DND-41 (cell line): Measurements from ENCODE around the gene SLC17A9.

Experiments used
- CTCF ChIP-seq: IDR thresholded peaks from 2 replicates; pipeline ENCODE4 v1.5.1; 2012; ENCODE audit warnings: borderline replicate concordance, low read length, moderate library complexity, mild to moderate bottlenecking; ENCODE audit not compliant: poor library complexity, severe bottlenecking; ENCODE audit errors: extremely low read depth
- EZH2 ChIP-seq: IDR thresholded peaks from 3 replicates; pipeline ENCODE4 v1.6.1; 2012; ENCODE audit warnings: borderline replicate concordance, low read depth, mild to moderate bottlenecking, moderate library complexity, low read length, inconsistent platforms; ENCODE audit not compliant: severe bottlenecking

DNA sequence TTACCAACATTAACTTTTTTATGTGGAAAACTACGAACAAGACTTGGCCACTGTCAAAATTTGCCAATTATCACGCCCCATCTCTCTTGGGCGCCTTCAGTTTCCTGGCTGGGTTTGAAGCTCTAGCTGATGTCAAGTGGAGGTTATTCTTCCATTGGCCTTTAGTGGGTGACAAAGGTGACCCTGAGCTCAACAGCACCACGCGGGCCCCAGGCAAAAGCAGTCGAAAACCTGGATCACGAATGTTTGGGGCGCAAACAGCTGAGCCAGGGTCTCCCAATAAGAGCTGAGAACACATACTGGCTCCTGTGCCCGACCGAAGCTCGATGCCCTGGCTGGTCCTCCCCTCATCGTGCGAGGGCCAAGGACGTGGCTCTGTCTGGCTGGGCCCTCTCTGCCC is 26.8 kb downstream of the SLC17A9 start:
- TF ChIP-seq CTCF (no peak), EZH2 (no peak)
